Caco-2 (cell line): ENCODE measurements around the gene MPO. TPM values are rescaled to one million over a fixed set of nuclear protein-coding genes. Genes with fewer than 3 reads are reported as not detected.

Source experiments
- BruUV-seq: library from RNA; stranded (reverse); fragments of 400-500 nt; replicated peaks from 2 replicates; lab custom pipeline; 2021; lab: Mats Ljungman, UMichigan
- CTCF ChIA-PET: fragments of 300-600 bp; sonication (Branson Sonifier 250); formaldehyde crosslinking; loops from one replicate; lab custom pipeline; 2022; ENCODE audit warnings: antibody characterized with exemption; lab: Charles Lee
- POLR2A ChIA-PET: fragments of 300-600 bp; sonication (Branson Sonifier 250); formaldehyde crosslinking; loops from one replicate; lab custom pipeline; 2022; ENCODE audit warnings: antibody characterized with exemption; lab: Charles Lee
- DNase-seq, 2 experiments: peaks; one replicate each; pipeline versions ENCODE4 v3.0.0 to v3.0.0-alpha.2; 2020 to 2022
- H3K27me3 ChIP-seq: replicated peaks from 2 replicates; pipeline ENCODE4 v1.6.0; 2011; ENCODE audit warnings: low read length; ENCODE audit not compliant: control insufficient read depth, insufficient read depth
- H3K36me3 ChIP-seq: 2 replicates; pipeline ENCODE4 v1.5.1; 2011; ENCODE audit warnings: low read length; ENCODE audit not compliant: control insufficient read depth, insufficient read depth
- H3K4me1 ChIP-seq: fragments of 250-450 bp; sonication (Bioruptor Pico); 2 replicates; pipeline ENCODE4 v1.5.1; 2020; ENCODE audit warnings: mild to moderate bottlenecking
- H3K4me3 ChIP-seq: 2 replicates; pipeline ENCODE4 v1.5.1; 2011; ENCODE audit warnings: low read depth, mild to moderate bottlenecking, control low read depth, low read length
- H3K9me3 ChIP-seq: fragments of 250-450 bp; sonication (Bioruptor Pico); 2 replicates; pipeline ENCODE4 v1.5.1; 2020; ENCODE audit warnings: mild to moderate bottlenecking, moderate library complexity
- H3K27ac Mint-ChIP-seq: one replicate; pipeline ENCODE4 v1.8.0; 2022; ENCODE audit warnings: mixed read lengths; ENCODE audit not compliant: unreplicated experiment
- H3K27me3 Mint-ChIP-seq: one replicate; pipeline ENCODE4 v1.8.0; 2022; ENCODE audit warnings: mixed read lengths; ENCODE audit not compliant: insufficient read depth, unreplicated experiment
- H3K36me3 Mint-ChIP-seq: one replicate; pipeline ENCODE4 v1.8.0; 2022; ENCODE audit warnings: mild to moderate bottlenecking, mixed read lengths; ENCODE audit not compliant: insufficient read depth, unreplicated experiment
- H3K4me1 Mint-ChIP-seq: one replicate; pipeline ENCODE4 v1.8.0; 2022; ENCODE audit warnings: low read depth, mixed read lengths; ENCODE audit not compliant: unreplicated experiment
- H3K4me3 Mint-ChIP-seq: one replicate; pipeline ENCODE4 v1.8.0; 2022; ENCODE audit warnings: mild to moderate bottlenecking, moderate library complexity, mixed read lengths; ENCODE audit not compliant: unreplicated experiment
- H3K9me3 Mint-ChIP-seq: one replicate; pipeline ENCODE4 v1.8.0; 2022; ENCODE audit warnings: mixed read lengths; ENCODE audit not compliant: unreplicated experiment
- CTCF ChIP-seq, 2 experiments: fragments of 200-600 bp in 1 of 2; IDR thresholded peaks; 1 replicate in 1 of 2; 2 replicates in 1 of 2; pipeline versions ENCODE4 v1.5.1 to v1.8.0; 2011 to 2022; ENCODE audit warnings: antibody characterized with exemption in 1 of 2, control low read depth in 1 of 2, inconsistent platforms in 1 of 2, low read depth in 1 of 2, low read length in 1 of 2, mild to moderate bottlenecking in 1 of 2, moderate library complexity in 1 of 2; ENCODE audit not compliant: insufficient read depth in 1 of 2, severe bottlenecking in 1 of 2, unreplicated experiment in 1 of 2
- intact Hi-C: fragments of 100-400 bp; cut with micrococcal nuclease; formaldehyde crosslinking; loops from one replicate; pipeline ENCODE4 v1.10.0; 2022; ENCODE audit not compliant: unreplicated experiment
- total RNA-seq: library from RNA; stranded (reverse); gene quantifications from 2 replicates; pipeline ENCODE4 v1.2.3, GENCODE V29; 2022

Gene MPO
- total RNA-seq, 1 experiment from 2014 or later: 0.23 TPM

- Mint-ChIP-seq H3K9me3 (no peaks in the 10 kb centered on the region), H3K36me3 (no peaks in the 10 kb centered on the region), H3K4me1 (peaks cover 20% of the 10 kb centered on the region), H3K27ac (no peak overlapping the region), H3K27me3 (no peaks in the 10 kb centered on the region), H3K4me3 (no peak overlapping the region)
- no peaks in the 10 kb centered on the region for H3K36me3 ChIP-seq
- BruUV-seq: no TSS peak
- intact Hi-C loops: loop anchor here (5.0 kb wide), 1 partner anchor 46 kb away; no protein-coding TSS in a partner anchor
- ChIA-PET CTCF (interaction anchor here (0.6 to 1.9 kb wide), 12 partner anchors 9 to 434 kb away, joined by 3 to 84 read pairs (median 4); partner anchors contain the start of genes MTMR4 and RNF43), POLR2A (no interaction called here)
- DNase-seq: peak in 1 of 2 experiments; percentile 33
- H3K27me3 ChIP-seq: no peaks in the 10 kb centered on the region
- TF ChIP-seq CTCF (IDR thresholded peaks at IDR 0.05; ENCODE audit: insufficient read depth in 1 of 2, low read depth in 1 of 2, low read length in 1 of 2, severe bottlenecking in 1 of 2, unreplicated experiment in 1 of 2): no peak
- H3K9me3 ChIP-seq: no peaks in the 10 kb centered on the region
- peaks cover 16% of the 10 kb centered on the region for H3K4me1 ChIP-seq
- H3K4me3 ChIP-seq: no peak overlapping the region
These were observed 35.7 kb upstream of the MPO start for GRCh38 chr17:58316260-58316960.

DNA sequence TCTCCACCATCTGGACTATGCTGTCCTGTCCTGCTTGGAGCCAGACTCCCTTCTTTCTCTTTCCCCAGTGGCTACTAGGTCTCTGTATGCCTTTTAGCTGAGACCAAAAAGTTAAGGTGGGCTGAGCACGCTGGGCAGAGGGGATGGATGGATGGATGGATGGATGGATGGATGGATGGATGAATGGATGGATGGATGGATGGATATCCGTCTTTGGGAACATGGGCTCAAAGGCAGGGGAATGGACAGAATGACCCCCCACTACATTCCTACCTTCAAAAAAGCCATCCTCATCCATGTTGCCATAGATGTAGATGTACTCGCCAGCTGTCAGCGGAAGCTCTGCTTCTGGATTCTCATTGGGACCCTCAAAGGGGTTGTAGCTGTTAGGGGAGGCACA lies 35.0 kb upstream of the MPO start:
- no peak for DNase-seq
- intact Hi-C loops: loop anchor here (5.0 kb wide), 1 partner anchor 47 kb away; no protein-coding TSS in a partner anchor
- ChIA-PET CTCF (interaction anchor here (0.7 to 1.9 kb wide), 5 partner anchors 11 to 199 kb away, joined by 3 to 5 read pairs (median 3); partner anchors contain the start of genes MTMR4 and RNF43), POLR2A (no interaction called here)
- Histone ChIP-seq H3K27me3 (no peaks in the 10 kb centered on the region), H3K4me1 (peaks cover 16% of the 10 kb centered on the region), H3K36me3 (no peaks in the 10 kb centered on the region), H3K4me3 (no peak overlapping the region), H3K9me3 (no peaks in the 10 kb centered on the region)
- Mint-ChIP-seq H3K27ac (no peak overlapping the region), H3K4me1 (peaks cover 20% of the 10 kb centered on the region), H3K36me3 (no peaks in the 10 kb centered on the region), H3K4me3 (no peak overlapping the region), H3K9me3 (no peaks in the 10 kb centered on the region), H3K27me3 (no peaks in the 10 kb centered on the region)
- BruUV-seq: no TSS peak
- no peak for TF ChIP-seq CTCF (IDR thresholded peaks at IDR 0.05; ENCODE audit: insufficient read depth in 1 of 2, low read depth in 1 of 2, low read length in 1 of 2, severe bottlenecking in 1 of 2, unreplicated experiment in 1 of 2)

DNA sequence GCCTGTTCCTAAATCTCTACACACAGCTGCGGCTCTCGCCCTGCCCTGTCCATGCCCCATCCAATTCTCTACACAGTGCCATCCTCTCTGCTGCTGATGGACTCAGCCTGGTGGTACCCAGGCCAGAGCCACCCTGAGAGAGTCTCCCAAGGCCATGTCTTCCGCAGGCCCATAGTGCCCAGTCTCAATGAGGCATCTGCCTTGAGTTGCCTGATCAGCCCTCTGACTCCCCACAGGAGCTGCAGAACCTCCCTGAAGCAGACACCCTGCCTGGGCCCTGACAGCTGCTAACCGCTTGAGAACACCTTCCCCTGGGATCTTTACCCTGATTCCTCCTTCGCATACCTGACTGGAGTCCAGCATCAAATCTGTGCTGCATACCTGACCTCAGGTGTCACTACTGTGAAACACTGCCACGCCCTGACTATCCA lies 34.6 kb upstream of the MPO start:
- Histone ChIP-seq H3K4me3 (no peak overlapping the region), H3K4me1 (peaks cover 16% of the 10 kb centered on the region), H3K36me3 (no peaks in the 10 kb centered on the region), H3K9me3 (no peaks in the 10 kb centered on the region), H3K27me3 (no peaks in the 10 kb centered on the region)
- H3K27me3 Mint-ChIP-seq: no peaks in the 10 kb centered on the region
- intact Hi-C loops: loop anchor here (5.0 kb wide), 1 partner anchor 47 kb away; no protein-coding TSS in a partner anchor
- H3K9me3 Mint-ChIP-seq: no peaks in the 10 kb centered on the region
- DNase-seq: peak in 1 of 2 experiments; percentile 56
- H3K4me1 Mint-ChIP-seq: peaks cover 20% of the 10 kb centered on the region
- no TSS peak for BruUV-seq
- TF ChIP-seq CTCF (IDR thresholded peaks at IDR 0.05; ENCODE audit: insufficient read depth in 1 of 2, low read depth in 1 of 2, low read length in 1 of 2, severe bottlenecking in 1 of 2, unreplicated experiment in 1 of 2): no peak
- POLR2A ChIA-PET: no interaction called here
- H3K4me3 Mint-ChIP-seq: no peak overlapping the region
- CTCF ChIA-PET: interaction anchor here (0.6 to 1.9 kb wide), 4 partner anchors 11 to 137 kb away, joined by 3 to 5 read pairs (median 4); partner anchors contain the start of gene RNF43
- H3K36me3 Mint-ChIP-seq: no peaks in the 10 kb centered on the region
- no peak overlapping the region for H3K27ac Mint-ChIP-seq
